Measurements from ENCODE around the gene CCDC134.

The CCDC134 gene

GRCh38 chr22:41846268-41846987 lies 45.9 kb downstream of the CCDC134 start (continued):
- TF ChIP-seq FEZF1 (tag by site-specific recombination; IDR thresholded peaks at IDR 0.05) = no peak
- no peak for TF ChIP-seq ZNF701 (tag by site-specific recombination; IDR thresholded peaks at IDR 0.05)

GRCh38 chr22:41847300-41847699 lies 46.8 kb downstream of the CCDC134 start:
- Histone ChIP-seq H3K27ac (ENCODE audit: extremely low read depth, low read depth, low read length) (no peak overlapping the region), H3K36me3 (ENCODE audit: control insufficient read depth in 2 of 2, insufficient read depth in 1 of 2, low read length in 2 of 2) (peaks cover 3 to 13% of the 10 kb centered on the region in 2 experiments; a peak in 2 of 3 replicates), H3K4me1 (ENCODE audit: control insufficient read depth, insufficient read depth, low read length) (peaks cover 23% of the 10 kb centered on the region), H3K4me3 (ENCODE audit: low read depth, low read length) (no peak overlapping the region), H3K9me3 (ENCODE audit: control insufficient read depth, insufficient read depth, low read depth, low read length) (no peaks in the 10 kb centered on the region)
- ChIA-PET POLR2A (interaction anchor here (0.5 kb wide), 1 partner anchor 12 kb away, joined by 3 read pairs; no protein-coding TSS in a partner anchor), CTCF (interaction anchor here (0.6 to 4.9 kb wide), 4 partner anchors 10 to 110 kb away, joined by 3 to 35 read pairs (median 4); no protein-coding TSS in a partner anchor)
- TF ChIP-seq ZFP37 (tag by site-specific recombination; IDR thresholded peaks at IDR 0.05) (no peak), ZBTB17 (tag by site-specific recombination; IDR thresholded peaks at IDR 0.05) (no peak), ZBTB10 (tag by site-specific recombination; IDR thresholded peaks at IDR 0.05) (no peak), ZNF24 (tag by site-specific recombination; IDR thresholded peaks at IDR 0.05) (no peak), ZNF555 (tag by site-specific recombination; conservative IDR thresholded peaks at IDR 0.05) (no peak), ZNF184 (tag by site-specific recombination; IDR thresholded peaks at IDR 0.05) (no peak), ZNF473 (tag by site-specific recombination; IDR thresholded peaks at IDR 0.05) (no peak), ELK4 (IDR thresholded peaks at IDR 0.05; ENCODE audit: borderline replicate concordance, low read depth, low read length) (no peak), ZNF274 (IDR thresholded peaks at IDR 0.05; ENCODE audit: low read length) (no peak), ZNF274 (tag by site-specific recombination; IDR thresholded peaks at IDR 0.05; ENCODE audit: borderline replicate concordance) (no peak), ZNF768 (tag by site-specific recombination; IDR thresholded peaks at IDR 0.05) (no peak), ZNF112 (tag by site-specific recombination; IDR thresholded peaks at IDR 0.05) (no peak), ZFP3 (tag by site-specific recombination; IDR thresholded peaks at IDR 0.05; ENCODE audit: low read depth) (no peak), ZNF366 (tag by site-specific recombination; conservative IDR thresholded peaks at IDR 0.05) (no peak), ZNF202 (tag by site-specific recombination; IDR thresholded peaks at IDR 0.05; ENCODE audit: borderline replicate concordance) (no peak), ZNF747 (tag by site-specific recombination; IDR thresholded peaks at IDR 0.05) (no peak), GLIS1 (tag by site-specific recombination; IDR thresholded peaks at IDR 0.05) (no peak), ZNF558 (tag by site-specific recombination; IDR thresholded peaks at IDR 0.05) (no peak), ZNF830 (tag by site-specific recombination; IDR thresholded peaks at IDR 0.05; ENCODE audit: low read depth) (no peak)

DNA sequence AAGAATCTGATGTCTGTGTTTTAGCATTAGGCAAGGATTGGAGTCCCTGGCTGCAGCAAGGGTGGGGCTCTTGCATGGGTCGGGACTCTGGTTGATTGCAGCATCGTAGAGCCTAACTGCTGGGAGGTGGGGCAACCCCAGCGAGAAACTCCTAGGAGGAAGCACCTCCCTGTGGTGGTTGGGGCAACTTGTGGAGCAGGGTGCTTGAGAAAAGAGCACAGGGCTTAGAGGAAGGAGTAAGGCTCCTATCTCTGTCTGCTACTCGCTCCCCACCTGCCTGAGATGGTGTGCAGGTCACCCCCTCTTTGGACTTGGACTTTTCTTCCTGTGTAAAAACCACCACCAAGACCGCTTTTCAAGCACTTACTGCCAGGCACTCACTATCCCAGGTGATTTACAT lies 48.0 kb downstream of the CCDC134 start:
- POLR2A ChIA-PET = no interaction called here
- CTCF ChIA-PET = interaction anchor here (0.7 kb wide), 1 partner anchor 77 kb away, joined by 4 read pairs; no protein-coding TSS in a partner anchor
- H3K27ac ChIP-seq (ENCODE audit: extremely low read depth, low read depth, low read length) = no peak overlapping the region
- TF ChIP-seq, protein P1, sequence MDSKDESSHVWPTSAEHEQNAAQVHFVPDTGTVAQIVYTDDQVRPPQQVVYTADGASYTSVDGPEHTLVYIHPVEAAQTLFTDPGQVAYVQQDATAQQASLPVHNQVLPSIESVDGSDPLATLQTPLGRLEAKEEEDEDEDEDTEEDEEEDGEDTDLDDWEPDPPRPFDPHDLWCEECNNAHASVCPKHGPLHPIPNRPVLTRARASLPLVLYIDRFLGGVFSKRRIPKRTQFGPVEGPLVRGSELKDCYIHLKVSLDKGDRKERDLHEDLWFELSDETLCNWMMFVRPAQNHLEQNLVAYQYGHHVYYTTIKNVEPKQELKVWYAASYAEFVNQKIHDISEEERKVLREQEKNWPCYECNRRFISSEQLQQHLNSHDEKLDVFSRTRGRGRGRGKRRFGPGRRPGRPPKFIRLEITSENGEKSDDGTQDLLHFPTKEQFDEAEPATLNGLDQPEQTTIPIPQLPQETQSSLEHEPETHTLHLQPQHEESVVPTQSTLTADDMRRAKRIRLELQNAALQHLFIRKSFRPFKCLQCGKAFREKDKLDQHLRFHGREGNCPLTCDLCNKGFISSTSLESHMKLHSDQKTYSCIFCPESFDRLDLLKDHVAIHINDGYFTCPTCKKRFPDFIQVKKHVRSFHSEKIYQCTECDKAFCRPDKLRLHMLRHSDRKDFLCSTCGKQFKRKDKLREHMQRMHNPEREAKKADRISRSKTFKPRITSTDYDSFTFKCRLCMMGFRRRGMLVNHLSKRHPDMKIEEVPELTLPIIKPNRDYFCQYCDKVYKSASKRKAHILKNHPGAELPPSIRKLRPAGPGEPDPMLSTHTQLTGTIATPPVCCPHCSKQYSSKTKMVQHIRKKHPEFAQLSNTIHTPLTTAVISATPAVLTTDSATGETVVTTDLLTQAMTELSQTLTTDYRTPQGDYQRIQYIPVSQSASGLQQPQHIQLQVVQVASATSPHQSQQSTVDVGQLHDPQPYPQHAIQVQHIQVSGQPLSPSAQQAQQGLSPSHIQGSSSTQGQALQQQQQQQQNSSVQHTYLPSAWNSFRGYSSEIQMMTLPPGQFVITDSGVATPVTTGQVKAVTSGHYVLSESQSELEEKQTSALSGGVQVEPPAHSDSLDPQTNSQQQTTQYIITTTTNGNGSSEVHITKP (tag by site-specific recombination; IDR thresholded peaks at IDR 0.05) = peak; percentile 78
- no peak for TF ChIP-seq ZBTB6 (tag by site-specific recombination; IDR thresholded peaks at IDR 0.05)
- no peak for TF ChIP-seq ZNF366 (tag by site-specific recombination; conservative IDR thresholded peaks at IDR 0.05)

More for the DNA sequence above, 48.0 kb downstream of the CCDC134 start:
- no peaks in the 10 kb centered on the region for H3K9me3 ChIP-seq (ENCODE audit: control insufficient read depth, insufficient read depth, low read depth, low read length)
- peaks cover 0 to 8% of the 10 kb centered on the region in 2 experiments; a peak in 1 of 3 replicates for H3K36me3 ChIP-seq (ENCODE audit: control insufficient read depth in 2 of 2, insufficient read depth in 1 of 2, low read length in 2 of 2)
- H3K4me3 ChIP-seq (ENCODE audit: low read depth, low read length) = no peak overlapping the region
- peaks cover 23% of the 10 kb centered on the region for H3K4me1 ChIP-seq (ENCODE audit: control insufficient read depth, insufficient read depth, low read length)

Data from HEK293 (cell line).